ENCODE results near the gene FOXK2.

The FOXK2 gene

GRCh38 chr17:82630212-82630611 lies 110.7 kb downstream of the FOXK2 start:
- TF ChIP-seq, protein P1, sequence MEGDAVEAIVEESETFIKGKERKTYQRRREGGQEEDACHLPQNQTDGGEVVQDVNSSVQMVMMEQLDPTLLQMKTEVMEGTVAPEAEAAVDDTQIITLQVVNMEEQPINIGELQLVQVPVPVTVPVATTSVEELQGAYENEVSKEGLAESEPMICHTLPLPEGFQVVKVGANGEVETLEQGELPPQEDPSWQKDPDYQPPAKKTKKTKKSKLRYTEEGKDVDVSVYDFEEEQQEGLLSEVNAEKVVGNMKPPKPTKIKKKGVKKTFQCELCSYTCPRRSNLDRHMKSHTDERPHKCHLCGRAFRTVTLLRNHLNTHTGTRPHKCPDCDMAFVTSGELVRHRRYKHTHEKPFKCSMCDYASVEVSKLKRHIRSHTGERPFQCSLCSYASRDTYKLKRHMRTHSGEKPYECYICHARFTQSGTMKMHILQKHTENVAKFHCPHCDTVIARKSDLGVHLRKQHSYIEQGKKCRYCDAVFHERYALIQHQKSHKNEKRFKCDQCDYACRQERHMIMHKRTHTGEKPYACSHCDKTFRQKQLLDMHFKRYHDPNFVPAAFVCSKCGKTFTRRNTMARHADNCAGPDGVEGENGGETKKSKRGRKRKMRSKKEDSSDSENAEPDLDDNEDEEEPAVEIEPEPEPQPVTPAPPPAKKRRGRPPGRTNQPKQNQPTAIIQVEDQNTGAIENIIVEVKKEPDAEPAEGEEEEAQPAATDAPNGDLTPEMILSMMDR (IDR thresholded peaks at IDR 0.05) = no peak

DNA sequence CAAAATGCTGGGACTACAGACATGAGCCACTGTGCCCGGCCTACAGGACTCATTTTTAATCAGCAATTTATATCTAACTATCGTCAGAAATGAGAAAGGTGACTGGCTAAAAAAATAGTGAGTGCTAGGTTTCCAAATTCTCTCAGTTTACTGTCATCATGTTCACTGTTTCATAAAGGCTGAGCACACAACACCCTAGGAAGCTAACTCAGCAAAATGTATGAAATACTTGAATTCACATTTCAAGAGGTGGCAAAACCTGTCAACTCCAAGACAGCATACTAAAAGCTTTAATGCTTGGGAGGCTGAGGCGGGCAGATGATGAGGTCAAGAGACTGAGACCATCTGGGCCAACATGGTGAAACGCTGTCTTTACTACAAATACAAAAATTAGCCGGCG lies 112.0 kb downstream of the FOXK2 start:
- TF ChIP-seq, protein P1 (IDR thresholded peaks at IDR 0.05) = no peak

- TF ChIP-seq, protein P1 (IDR thresholded peaks at IDR 0.05) = no peak
Measured at GRCh38 chr17:82632451-82632850, 112.9 kb downstream of the FOXK2 start.

GRCh38 chr17:82633343-82633742 lies 113.8 kb downstream of the FOXK2 start:
- TF ChIP-seq, protein P1 (IDR thresholded peaks at IDR 0.05) = no peak

DNA sequence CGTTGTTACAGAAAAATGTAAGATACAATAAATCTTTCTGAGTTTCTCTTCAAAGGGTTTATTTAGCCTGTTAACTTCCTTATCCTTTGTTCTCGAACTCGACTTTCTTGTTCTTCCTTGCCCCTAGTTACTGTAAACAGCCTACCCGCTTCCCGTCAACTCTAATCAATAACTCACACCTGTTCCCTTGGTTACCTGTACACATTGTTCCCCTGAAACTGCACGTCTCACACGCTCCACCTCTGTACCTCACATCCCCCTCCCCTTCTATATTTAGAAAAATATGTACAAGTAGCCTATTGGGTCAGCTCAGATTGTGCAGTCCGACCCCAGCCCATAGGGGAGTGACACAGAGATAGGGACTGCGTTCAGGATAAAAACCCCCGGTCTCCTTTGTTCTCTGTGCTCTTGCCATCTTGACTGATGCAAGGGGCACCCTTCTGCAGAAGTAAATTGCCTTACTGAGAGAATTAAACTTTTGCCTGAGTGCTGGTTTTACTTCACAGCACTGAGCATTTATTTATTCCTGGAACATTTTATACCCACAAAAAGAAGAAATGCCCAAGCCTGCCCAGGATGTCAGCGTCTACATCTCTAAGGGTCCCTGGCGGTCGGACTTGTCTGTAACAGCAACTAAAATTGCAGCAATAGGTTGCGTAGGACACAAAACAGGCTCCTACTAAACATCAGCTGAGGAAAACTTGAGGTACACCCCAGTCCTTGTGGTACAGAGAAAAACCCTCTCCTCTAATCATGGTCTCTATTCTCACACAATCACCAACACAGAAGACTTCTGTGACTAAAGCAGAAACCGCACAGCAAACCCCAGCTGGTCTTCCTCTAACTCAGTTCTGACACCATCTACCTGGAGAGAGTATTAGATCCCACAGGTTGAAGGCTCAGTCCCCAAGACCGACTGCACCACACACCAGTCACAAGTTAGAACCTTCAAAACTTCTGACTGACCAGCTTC lies 117.4 kb downstream of the FOXK2 start:
- TF ChIP-seq, protein P1 (IDR thresholded peaks at IDR 0.05) = no peak

GRCh38 chr17:82638183-82638773 lies 118.7 kb downstream of the FOXK2 start:
- TF ChIP-seq, protein P1 (IDR thresholded peaks at IDR 0.05) = no peak

DNA sequence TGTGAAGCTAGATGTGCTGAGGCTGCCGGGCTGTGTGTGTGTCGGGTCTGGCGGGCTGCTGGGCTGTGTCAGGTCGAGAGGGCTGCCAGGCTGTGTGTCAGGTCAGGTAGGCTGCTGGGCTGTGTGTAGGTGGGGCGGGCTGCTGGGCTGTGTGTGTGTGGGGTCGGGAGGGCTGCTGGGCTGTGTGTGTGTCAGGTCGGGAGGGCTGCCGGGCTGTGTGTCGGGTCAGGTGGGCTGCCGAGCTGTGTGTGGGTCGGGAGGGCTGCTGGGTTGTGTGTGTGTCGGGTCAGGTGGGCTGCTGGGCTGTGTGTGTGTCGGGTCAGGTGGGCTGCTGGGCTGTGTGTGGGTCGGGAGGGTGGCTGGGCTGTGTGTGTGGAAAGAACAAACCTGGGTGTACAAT lies 120.1 kb downstream of the FOXK2 start:
- TF ChIP-seq, protein P1 (IDR thresholded peaks at IDR 0.05) = no peak

Data from LNCAP (cell line).